HEK293 (cell line): ENCODE data around the gene ERF.

Experiments used
- ZNF558 ChIP-seq: fragments of 450-650 bp; formaldehyde crosslinking; IDR thresholded peaks from 2 replicates; pipeline ENCODE4 v1.5.1; 2016; ENCODE audit warnings: missing biosample characterization, missing genetic modification characterization
- TF ChIP-seq, protein P1 (sequence below): fragments of 450-650 bp; formaldehyde crosslinking; IDR thresholded peaks from 2 replicates; pipeline ENCODE4 v1.5.1; 2016; ENCODE audit warnings: missing biosample characterization, missing genetic modification characterization

DNA sequence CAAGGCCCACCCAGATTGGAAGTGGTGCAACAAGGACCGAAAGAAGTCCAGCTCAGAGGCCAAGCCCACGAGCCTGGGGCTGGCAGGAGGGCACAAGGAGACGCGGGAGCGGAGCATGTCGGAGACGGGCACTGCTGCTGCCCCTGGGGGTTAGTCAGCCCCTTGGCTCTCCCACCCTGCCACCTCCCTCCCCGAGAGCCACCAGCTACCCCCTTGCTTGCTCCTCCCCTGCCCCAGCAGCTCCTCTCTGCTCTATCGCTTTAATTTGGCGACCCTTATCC lies 32.8 kb upstream of the ERF start:
- TF ChIP-seq ZNF558 (tag by site-specific recombination): no peak
- TF ChIP-seq, protein P1, sequence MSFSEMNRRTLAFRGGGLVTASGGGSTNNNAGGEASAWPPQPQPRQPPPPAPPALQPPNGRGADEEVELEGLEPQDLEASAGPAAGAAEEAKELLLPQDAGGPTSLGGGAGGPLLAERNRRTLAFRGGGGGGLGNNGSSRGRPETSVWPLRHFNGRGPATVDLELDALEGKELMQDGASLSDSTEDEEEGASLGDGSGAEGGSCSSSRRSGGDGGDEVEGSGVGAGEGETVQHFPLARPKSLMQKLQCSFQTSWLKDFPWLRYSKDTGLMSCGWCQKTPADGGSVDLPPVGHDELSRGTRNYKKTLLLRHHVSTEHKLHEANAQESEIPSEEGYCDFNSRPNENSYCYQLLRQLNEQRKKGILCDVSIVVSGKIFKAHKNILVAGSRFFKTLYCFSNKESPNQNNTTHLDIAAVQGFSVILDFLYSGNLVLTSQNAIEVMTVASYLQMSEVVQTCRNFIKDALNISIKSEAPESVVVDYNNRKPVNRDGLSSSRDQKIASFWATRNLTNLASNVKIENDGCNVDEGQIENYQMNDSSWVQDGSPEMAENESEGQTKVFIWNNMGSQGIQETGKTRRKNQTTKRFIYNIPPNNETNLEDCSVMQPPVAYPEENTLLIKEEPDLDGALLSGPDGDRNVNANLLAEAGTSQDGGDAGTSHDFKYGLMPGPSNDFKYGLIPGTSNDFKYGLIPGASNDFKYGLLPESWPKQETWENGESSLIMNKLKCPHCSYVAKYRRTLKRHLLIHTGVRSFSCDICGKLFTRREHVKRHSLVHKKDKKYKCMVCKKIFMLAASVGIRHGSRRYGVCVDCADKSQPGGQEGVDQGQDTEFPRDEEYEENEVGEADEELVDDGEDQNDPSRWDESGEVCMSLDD (tag by site-specific recombination): no peak
